NCI-H2227 treated with DMSO at 0.1 percent for 48 hours (cell line): ENCODE data around the gene ASB3.
A peak's percentile ranks its signal among the peaks of the same experiment; 100 is the strongest.
"Not testable (repeated sequence)": the region's sequence is repeated elsewhere in the genome, so short reads cannot be mapped to it uniquely, and the experiment has no call there.

Experiments used
- DNase-seq: peaks from one replicate; lab custom pipeline; 2025; lab: John Stamatoyannopoulos, UW

Gene ASB3

GRCh38 chr2:53785366-53785765 lies 1.4 kb downstream of the ASB3 start:
- DNase-seq: no peak

GRCh38 chr2:53784436-53784835 lies 2.3 kb downstream of the ASB3 start:
- DNase-seq: no peak

GRCh38 chr2:53782676-53783075 lies 4.1 kb downstream of the ASB3 start:
- no peak for DNase-seq

GRCh38 chr2:53780056-53780455 lies 6.7 kb downstream of the ASB3 start:
- no peak for DNase-seq

GRCh38 chr2:53778536-53779162 lies 8.1 kb downstream of the ASB3 start:
- no peak for DNase-seq

- no peak for DNase-seq
Observed at GRCh38 chr2:53777134-53777533, 9.6 kb downstream of the ASB3 start.

- no peak for DNase-seq
Observed at GRCh38 chr2:53770264-53770663, 16.5 kb downstream of the ASB3 start.

- DNase-seq: no peak
Observed at GRCh38 chr2:53769318-53769945, 17.3 kb downstream of the ASB3 start.

GRCh38 chr2:53768242-53768542 lies 18.6 kb downstream of the ASB3 start:
- DNase-seq: peak; percentile 38

GRCh38 chr2:53767405-53768241 lies 19.1 kb downstream of the ASB3 start, which contains the start of gene CHAC2:
Gene CHAC2, plus strand, starts transcription at chr2:53767804. Its CDS starts 83 bp downstream, at chr2:53767887.
- DNase-seq: peak; percentile 92

- DNase-seq: no peak
Observed at GRCh38 chr2:53765767-53766166, 21.0 kb downstream of the ASB3 start.

- DNase-seq: not testable (repeated sequence)
Observed at GRCh38 chr2:53757206-53757605, 29.5 kb downstream of the ASB3 start.

- DNase-seq: no peak
Observed at GRCh38 chr2:53756644-53757043, 30.1 kb downstream of the ASB3 start.

GRCh38 chr2:53755121-53755520 lies 31.6 kb downstream of the ASB3 start:
- DNase-seq: no peak

GRCh38 chr2:53753041-53753440 lies 33.7 kb downstream of the ASB3 start:
- no peak for DNase-seq

GRCh38 chr2:53752385-53752784 lies 34.4 kb downstream of the ASB3 start:
- DNase-seq: no peak

GRCh38 chr2:53751728-53752127 lies 35.0 kb downstream of the ASB3 start:
- DNase-seq: no peak

- DNase-seq: no peak
Observed at GRCh38 chr2:53750041-53750768, 36.5 kb downstream of the ASB3 start.

GRCh38 chr2:53744395-53745065 lies 42.2 kb downstream of the ASB3 start:
- no peak for DNase-seq

GRCh38 chr2:53740170-53740569 lies 46.6 kb downstream of the ASB3 start:
- DNase-seq: peak; percentile 23

- DNase-seq: no peak
Observed at GRCh38 chr2:53739032-53739431, 47.7 kb downstream of the ASB3 start.

- no peak for DNase-seq
Observed at GRCh38 chr2:53737091-53737490, 49.7 kb downstream of the ASB3 start.
